GM19239 (cell line): ENCODE results near the gene VEGFB.

Experiments used
- DNase-seq: peaks from one replicate; pipeline ENCODE4 v3.0.0; 2011; ENCODE audit warnings: low spot score; ENCODE audit not compliant: insufficient read length
- FAIRE-seq: peaks from 2 replicates; lab custom pipeline; 2011; peaks lifted over from hg19 to GRCh38; lab: Jason Lieb, UNC

Gene VEGFB

DNA sequence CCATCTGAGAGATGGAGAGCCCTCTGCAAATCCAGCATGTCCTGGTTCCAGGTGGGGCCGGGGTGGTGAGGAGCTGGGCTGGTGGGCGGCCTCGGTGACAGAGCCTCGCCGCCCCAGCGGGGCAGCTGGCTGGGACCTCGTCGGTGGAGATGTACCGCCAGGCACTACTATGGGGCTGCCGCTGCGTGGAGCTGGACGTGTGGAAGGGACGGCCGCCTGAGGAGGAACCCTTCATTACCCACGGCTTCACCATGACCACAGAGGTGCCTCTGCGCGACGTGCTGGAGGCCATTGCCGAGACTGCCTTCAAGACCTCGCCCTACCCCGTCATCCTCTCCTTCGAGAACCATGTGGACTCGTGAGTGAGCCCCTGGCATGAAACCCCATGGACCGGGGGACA, 24.0 kb downstream of the VEGFB start:
- no peak for DNase-seq
- no peak for FAIRE-seq

DNA sequence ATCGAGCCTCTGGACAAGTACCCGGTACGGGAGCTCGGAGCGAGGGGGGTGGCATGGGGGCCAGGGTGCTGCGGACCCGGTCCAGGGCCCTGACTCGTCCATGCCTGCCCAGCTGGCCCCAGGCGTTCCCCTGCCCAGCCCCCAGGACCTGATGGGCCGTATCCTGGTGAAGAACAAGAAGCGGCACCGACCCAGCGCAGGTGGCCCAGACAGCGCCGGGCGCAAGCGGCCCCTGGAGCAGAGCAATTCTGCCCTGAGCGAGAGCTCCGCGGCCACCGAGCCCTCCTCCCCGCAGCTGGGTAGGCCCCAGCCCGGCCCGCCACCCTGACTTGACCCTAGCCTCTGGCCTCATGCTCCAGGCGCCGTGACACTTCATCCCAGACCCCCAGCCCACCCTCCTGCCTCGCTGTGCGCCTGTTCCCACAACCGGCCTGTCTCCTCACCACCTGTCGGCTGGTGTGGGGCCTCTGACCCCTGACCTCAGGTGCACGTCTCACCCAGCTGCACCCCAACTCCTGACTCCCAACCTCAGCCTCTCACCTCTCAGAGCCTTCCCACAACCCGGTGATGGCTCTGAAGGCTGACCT, 24.7 kb downstream of the VEGFB start:
- no peak for FAIRE-seq
- no peak for DNase-seq

DNA sequence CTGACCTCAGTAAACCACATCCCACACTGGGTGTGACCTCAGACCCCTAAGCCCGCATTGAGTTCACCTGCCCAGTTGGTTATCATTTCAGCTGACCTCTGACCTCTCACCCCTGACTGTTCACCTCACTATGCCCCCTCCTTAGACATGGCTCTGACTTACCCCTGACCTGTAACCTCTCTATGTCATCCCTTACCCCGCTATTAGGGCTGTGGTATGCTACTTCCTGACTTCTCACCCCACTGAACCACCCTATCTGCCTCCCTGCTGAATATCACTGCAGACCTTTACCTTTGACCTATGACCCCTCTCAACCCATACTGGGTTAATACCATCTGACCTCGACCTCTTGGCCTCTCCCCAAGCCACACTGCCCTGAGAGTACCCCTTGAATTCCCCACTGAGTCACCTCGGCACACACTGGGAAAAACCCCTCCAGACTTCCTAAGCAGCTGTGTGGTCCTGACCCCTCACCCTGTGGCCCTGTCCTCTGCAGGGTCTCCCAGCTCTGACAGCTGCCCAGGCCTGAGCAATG, 25.2 kb downstream of the VEGFB start:
- FAIRE-seq: no peak
- no peak for DNase-seq

DNA sequence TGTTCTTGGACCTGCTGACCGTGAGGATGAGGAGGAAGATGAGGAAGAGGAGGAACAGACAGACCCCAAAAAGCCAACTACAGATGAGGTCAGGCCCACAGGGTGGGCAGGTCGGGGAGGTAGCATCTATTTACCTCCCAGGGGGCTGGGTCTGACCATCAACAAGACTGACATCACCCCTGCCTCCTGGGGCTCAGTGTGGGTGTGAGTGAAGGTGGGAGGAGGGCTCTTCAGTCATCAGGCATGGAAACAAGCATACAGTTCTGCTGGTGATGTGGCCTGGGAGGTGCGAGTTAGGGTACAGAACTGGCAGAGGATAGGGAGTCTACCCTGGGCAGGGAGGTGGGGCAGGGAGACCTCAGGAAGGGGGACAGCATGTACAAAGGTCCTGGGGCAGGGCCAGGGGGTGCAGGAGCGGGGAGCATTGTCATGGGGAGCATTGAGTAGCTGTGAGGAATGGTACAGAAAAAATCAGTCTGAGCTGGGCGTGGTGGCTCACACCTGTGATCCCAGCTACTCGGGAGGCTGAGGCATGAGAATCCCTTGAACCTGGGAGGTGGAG, 25.8 kb downstream of the VEGFB start:
- DNase-seq (no peak), FAIRE-seq (no peak)

DNA sequence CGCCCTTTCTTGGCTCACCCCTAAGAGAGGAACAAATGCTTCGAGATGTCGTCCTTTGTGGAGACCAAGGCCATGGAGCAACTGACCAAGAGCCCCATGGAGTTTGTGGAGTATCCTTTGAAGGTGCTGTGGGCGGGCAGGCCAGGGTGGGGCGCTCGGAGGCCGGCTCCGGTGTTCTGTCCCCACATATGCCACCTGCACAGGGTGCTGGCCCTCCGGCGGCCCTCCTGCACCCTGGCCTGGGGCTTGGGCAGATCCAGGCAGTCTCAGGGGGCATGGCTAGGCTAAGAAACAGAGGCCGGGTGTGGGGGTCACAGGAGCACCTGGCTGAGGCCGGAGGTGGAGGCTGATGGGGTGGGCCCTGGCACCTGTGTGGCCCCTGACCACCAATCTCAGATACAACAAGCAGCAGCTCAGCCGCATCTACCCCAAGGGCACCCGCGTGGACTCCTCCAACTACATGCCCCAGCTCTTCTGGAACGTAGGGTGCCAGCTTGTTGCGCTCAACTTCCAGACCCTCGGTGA, 27.2 kb downstream of the VEGFB start:
- FAIRE-seq (no peak), DNase-seq (no peak)

DNA sequence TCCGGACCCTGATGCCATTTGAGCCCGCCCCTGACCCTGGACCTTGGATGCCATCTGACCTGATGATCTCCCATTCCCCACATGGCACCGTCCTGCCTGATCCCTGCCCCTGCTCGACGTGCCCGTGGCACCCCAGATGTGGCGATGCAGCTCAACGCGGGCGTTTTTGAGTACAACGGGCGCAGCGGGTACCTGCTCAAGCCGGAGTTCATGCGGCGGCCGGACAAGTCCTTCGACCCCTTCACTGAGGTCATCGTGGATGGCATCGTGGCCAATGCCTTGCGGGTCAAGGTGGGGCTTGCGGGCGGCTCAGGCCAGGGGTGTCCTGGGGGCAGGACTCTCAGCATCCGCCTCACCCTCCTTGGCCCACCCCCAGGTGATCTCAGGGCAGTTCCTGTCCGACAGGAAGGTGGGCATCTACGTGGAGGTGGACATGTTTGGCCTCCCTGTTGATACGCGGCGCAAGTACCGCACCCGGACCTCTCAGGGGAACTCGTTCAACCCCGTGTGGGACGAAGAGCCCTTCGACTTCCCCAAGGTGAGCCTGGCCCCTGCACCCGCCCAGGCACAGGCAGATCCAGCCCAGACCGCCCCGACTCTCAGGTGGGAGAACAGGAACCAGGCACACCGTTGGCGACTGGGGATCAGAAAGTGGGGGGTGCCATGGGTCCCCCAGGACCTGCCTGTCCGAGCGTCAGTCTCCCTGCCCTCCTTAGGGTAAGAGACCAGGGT, 28.1 kb downstream of the VEGFB start:
- no peak for DNase-seq
- no peak for FAIRE-seq

DNA sequence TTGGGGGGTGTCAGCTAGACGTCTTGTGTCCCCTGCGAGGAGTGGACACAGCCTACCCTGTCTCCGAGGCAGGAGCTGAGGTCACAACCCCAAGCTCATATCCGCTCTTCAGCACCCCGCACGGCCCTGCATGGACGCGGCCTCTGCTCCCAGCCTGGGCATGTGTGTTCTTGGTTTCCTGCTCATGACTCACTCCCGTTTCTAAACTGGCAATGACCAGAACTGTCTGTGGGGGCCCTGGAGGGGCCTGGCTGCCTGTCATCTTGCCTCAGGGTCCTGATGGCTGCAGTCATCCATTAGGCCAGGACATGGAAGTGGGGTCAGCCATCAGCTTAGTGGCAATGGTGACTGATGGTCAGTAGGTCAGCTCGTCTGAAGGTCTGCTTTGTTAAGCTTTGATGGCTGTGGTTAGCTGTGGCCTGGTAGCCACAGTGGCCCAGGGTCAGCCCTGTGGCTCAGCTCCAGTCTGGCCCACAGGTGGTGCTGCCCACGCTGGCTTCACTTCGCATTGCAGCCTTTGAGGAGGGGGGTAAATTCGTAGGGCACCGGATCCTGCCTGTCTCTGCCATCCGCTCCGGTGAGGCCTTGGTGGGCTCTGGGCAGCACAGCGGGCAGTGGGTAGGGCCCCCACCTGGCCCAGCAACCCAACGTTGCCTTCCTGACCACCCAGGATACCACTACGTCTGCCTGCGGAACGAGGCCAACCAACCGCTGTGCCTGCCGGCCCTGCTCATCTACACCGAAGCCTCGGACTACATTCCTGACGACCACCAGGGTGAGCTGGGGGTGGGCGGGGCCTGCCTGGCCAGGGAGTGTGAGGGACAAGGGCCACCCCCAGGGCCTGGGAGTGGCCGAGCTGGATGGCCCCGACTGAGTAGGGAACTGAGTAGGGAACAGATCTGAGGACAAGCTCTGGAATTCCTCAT, 28.9 kb downstream of the VEGFB start:
- no peak for FAIRE-seq
- no peak for DNase-seq

DNA sequence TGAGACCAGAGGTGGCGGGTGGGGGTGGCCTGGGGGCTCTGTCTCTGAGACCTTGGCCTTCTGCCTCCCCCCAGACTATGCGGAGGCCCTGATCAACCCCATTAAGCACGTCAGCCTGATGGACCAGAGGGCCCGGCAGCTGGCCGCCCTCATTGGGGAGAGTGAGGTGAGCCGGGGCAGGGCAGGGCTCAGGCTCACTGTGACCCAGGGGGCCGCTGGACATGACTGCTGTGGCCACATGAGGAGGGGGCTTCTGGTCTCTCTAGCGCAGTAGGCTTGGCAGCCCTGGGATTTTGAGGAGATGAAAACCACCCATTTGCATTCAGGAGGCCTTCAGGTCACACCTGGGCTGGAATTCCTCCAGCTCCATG, 29.5 kb downstream of the VEGFB start:
- no peak for DNase-seq
- FAIRE-seq: no peak

DNA sequence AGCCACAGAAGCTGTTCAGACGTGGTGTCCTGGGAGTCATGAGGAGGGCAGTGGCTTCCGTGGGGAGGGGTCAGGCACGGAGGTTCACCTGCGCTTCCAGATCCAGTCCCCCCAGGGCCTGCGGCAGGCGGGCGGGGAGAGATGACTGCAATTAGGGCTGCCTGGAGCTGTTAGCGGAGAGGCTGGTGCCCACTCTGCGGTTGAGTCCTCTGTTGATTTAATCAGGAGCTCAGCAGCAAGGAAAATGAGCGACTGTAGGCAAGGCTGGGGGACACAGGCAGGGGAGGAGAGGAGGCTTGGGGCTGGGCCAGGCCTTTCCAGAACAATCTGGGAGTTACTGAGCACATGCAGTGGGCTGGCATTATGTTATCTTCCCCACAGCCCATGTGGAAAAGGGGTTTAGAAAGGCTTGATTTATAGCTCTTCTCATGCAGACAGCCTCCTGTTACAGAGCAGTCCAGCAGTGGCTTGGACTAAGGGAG, 30.0 kb downstream of the VEGFB start:
- DNase-seq: no peak
- FAIRE-seq: no peak

DNA sequence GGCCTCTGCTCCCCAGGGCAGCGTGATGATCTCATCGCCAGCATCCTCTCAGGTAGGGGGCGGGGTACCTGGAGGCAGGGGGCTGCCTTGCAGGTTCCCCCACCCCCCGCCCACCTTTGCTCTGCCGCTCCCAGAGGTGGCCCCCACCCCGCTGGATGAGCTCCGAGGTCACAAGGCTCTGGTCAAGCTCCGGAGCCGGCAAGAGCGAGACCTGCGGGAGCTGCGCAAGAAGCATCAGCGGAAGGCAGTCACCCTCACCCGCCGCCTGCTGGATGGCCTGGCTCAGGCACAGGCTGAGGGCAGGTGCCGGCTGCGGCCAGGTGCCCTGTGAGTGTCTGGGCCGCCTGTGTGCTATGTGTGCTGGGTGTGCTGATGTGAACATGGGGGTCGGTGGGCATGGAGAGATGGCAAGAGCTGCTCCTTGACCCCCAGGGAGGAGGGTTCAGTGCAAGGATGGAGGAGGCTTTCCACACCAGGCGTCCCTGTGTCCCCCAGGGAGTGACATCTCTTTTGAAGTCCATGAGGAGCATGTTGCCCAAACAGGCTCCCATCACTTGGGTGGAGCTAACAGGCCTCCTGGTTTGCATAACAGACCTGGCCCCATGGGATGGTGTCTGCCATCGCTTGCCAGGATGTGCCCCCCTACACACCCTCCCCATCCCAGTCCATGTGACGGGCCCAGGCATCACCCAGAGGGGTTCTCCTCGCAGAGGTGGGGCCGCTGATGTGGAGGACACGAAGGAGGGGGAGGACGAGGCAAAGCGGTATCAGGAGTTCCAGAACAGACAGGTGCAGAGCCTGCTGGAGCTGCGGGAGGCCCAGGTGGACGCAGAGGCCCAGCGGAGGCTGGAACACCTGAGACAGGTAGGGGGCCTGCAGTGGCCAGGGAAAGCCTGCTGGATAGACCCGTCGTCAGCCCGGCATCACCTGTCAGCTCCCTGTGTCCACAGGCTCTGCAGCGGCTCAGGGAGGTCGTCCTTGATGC, 31.1 kb downstream of the VEGFB start:
- FAIRE-seq: no peak
- DNase-seq: no peak

DNA sequence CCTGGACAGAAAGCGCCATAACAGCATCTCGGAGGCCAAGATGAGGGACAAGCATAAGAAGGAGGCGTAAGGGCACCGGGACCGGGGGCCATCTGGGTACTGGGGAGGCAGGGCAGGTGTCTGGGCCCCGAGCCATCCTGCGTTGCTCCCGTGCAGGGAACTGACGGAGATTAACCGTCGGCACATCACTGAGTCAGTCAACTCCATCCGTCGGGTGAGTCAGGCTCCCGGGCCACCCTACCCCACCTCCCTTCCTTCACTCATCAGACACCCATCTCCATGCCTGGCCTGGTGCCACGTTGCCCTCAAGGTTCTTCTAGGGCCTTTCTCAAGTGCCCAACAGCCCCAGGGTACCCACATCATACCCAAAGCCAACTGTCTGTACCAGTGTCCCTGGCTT, 32.0 kb downstream of the VEGFB start:
- no peak for DNase-seq
- FAIRE-seq: no peak

DNA sequence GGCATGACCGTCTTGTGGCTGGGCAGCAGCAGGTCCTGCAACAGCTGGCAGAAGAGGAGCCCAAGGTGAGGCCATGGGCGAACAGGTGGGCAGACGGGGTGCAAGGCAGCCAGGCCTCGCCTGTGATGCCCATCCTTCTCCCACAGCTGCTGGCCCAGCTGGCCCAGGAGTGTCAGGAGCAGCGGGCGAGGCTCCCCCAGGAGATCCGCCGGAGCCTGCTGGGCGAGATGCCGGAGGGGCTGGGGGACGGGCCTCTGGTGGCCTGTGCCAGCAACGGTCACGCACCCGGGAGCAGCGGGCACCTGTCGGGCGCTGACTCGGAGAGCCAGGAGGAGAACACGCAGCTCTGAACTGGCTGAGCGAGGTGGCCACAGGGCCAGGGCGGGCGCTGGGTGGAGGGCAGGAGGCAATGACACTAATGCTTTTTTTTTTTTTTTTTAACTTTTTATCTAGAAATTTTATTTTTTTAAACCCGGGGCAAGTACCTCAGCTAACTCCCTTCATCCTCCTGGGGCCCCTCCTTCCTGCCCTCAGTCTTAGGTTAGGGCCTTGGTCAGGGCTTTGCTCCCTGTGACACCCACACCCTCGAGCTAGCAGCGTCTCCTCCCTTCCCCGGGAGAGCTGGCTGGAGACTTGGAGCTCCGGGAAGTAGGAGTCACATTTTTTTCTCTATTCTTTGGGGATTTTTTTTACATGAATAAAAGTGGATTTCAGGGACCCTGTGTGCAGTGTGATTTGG, 33.0 kb downstream of the VEGFB start:
- DNase-seq: no peak
- no peak for FAIRE-seq

DNA sequence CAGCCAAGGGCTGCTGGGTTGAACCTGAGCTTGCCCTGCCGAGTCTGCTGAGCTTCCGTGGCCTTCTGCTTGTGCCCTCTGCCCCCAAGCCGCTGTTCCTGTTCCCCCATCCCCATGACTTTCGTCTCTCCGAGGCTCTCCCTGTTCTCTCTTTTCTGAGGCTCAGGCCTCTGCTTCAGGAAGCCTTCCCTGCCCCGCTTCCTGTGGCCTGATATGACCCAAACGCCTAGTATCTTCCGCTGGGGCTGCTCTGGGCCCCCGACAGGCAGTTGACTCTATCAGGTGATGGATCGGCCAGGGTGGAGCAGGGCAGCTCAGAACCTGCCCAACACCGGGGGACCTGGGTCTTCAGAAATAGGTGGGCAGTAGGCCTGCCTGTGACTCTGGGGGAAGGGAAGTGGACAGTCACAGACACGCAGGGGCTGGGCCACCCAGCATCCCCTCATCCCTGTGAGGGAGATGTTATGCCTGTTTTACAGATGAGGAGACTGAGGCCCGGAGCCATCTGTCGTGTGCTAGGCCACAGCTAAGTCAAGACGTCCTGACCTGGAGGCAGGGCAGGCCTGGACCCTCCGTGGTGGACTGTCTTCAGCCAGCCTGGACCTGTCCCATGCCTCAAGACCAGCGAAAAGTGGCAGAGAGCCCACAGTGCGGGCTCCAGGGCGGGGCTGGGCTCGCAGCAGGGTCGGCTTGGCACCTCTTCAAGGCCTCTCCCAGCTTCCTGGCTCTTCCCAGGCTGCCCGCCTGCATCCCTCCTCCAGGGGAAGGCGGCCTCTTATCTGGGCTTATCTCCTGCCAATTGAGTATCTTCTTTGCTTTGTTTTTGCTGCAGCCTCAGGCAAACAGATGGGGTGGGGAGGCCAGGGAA, 33.9 kb downstream of the VEGFB start:
- DNase-seq (no peak), FAIRE-seq (no peak)

DNA sequence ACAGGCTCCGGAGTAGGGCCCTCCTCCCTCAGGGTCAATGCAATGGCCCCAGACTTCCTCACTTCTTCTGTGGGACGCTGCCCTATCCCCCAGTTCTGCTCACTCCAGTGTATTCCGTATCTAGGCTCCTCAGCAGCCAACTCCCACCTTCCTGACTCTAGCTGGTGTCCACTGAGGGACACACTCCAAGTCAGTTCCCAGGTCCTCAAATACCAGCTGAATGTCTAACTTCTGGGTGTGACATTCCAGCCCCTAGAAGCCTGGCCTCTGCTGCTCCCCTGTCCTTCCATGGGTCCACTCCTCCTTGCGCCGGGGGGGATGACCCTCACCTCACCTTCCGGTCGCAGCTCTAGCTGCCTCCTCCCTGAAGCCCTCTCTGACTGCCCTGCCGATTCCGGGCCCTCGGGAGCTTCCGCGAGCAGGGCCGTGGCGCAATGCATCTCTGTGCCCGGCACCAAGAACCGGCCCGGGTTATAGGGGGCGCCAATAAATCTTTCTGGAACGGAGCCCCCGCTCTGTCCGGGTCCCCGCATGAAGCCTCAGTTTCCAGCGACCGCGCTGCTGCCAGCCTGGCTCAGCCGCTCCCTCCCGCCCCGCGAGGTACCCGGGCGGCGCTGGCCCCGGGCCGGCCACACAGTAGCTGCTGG, 34.6 kb downstream of the VEGFB start:
- no peak for DNase-seq
- peak; percentile 81 for FAIRE-seq

DNA sequence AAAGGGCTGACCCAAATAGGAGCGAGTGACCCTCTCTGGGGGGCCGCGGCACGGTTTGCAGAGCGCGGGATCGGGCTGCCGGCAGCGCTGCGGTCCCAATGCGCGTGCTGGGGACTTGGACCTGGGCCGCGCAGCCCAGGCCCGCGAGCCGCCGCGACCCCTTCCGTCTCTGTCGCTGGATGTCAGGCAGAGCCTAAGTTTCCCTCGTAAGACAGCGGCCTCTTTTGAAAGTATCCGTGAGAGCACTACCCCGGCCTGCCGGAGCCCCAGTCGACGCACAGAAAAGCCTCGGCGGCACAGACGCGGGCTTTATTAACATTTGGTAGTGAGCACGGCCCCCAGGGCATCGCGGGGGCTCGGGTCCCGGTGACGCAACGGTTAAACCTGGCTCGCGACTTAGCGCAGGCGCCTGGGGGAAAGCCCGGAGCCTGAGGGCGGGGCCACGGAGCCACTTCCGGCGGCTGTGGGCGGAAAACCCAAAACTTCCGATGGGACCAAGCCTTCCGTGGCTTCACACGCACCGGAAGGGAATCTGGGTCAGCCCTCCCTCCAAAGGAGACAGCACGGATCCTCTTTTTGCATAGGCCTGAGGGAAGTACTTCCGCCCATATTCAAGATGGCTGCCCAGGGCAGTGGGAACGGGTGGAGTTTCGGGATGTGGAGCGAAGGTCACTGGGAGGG, 35.3 kb downstream of the VEGFB start:
- DNase-seq (peak; percentile 78), FAIRE-seq (peak; percentile 94)

DNA sequence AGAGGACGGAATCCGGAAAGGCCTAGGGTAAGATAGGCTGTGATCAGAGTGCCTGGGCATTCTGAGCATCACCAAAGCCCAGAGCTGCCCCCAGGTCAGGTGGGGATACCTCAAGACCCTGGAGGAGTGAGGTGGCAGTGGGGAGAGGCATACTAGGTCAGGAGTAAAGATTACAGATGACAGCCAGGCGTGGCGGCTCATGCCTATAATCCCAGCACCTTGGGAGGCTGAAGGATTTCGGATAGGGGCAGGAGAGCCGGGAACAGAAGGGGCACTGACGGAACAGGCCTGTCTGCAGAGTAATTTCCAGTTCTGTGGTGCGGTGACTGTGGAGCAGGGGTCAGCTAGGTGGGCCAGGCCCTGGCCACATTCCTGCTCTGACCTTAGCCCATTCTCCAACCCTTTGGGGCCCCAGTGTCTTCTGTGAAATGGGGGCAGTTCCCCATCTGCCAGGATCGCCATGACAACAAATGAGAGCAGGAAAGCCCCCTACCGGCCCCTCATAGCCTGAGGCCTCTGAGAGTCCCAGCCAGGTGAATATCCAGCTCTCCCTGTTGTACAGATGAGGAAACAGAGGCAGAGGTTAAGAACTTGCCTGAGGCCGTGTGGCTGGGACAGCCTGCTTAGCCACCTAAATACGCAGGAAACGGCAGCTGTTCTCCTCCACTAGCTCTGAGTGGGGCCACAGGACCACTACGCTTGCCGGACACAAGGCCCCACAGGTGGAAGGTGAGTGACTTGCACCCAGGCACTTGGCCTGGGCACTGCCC, 40.8 kb downstream of the VEGFB start:
- no peak for DNase-seq
- FAIRE-seq: no peak
